SIG-M5 treated with dmso at 0.1 percent for 504 hours (cell line): Measurements from ENCODE around the gene FUZ.

ENCODE experiments used
- DNase-seq: peaks from one replicate; lab custom pipeline; 2025; ENCODE audit not compliant: unreplicated experiment; lab: John Stamatoyannopoulos, UW

Gene FUZ

GRCh38 chr19:49807904-49808675 is 5.0 kb downstream of the FUZ start:
- DNase-seq = no peak

GRCh38 chr19:49807058-49807903 is 5.8 kb downstream of the FUZ start:
- peak; percentile 61 for DNase-seq

DNA sequence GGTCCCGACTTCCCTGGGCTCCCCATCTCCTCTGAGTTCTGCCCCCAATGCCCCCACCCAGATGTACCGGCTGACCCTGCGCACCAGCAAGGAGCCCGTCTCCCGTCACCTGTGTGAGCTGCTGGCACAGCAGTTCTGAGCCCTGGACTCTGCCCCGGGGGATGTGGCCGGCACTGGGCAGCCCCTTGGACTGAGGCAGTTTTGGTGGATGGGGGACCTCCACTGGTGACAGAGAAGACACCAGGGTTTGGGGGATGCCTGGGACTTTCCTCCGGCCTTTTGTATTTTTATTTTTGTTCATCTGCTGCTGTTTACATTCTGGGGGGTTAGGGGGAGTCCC is 6.5 kb downstream of the FUZ start:
- no peak for DNase-seq

DNA sequence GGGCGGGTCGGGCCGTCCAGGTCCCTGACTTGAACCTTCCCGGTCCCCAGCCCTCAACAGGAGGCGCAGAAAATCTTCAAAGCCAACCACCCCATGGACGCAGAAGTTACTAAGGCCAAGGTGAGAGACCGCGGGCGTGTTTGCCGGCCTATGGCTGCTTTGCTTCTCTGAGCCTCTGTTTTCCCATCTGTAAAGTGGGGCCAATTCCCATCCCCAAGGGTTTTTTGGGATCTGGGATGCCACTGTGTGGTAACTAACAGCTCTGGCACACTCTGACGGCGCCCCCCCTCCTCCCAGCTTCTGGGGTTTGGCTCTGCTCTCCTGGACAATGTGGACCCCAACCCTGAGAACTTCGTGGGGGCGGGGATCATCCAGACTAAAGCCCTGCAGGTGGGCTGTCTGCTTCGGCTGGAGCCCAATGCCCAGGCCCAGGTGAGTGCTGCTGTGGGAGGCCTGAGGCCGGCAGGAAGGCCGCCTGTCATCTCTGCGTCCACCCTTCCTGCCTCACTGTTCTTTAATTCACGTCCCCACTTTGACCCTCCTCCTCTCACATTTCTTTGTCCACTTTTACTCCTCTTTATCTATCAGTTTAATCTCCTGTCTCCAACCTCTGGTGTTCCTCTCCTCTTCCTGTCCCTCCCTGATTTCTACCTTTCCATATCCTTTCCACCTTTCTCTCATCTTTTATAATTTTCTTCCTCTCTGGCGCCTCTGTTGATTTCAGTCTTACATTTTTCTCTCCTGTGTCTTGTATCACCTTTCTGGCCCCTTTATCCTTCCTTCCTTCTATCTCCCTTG is 7.1 kb downstream of the FUZ start:
- no peak for DNase-seq

DNA sequence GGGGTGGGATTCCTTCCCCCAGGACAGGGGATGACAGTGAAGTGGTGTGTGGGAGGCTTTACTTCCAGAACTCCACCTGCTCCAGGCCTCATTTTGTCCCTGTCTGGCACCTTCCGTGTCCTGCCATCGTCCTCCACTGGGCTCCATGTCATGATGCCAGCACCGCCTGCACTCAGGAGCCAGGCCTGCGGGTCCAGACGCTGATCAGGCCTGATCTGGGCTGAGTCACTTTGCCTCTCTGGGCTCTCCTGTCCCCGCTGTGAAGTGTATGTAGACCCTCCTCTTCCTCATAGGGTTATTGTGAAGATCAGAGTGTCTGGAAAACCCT is 9.6 kb downstream of the FUZ start:
- DNase-seq = no peak

- no peak for DNase-seq
These were observed 10.1 kb downstream of the FUZ start for GRCh38 chr19:49802836-49803528.

DNA sequence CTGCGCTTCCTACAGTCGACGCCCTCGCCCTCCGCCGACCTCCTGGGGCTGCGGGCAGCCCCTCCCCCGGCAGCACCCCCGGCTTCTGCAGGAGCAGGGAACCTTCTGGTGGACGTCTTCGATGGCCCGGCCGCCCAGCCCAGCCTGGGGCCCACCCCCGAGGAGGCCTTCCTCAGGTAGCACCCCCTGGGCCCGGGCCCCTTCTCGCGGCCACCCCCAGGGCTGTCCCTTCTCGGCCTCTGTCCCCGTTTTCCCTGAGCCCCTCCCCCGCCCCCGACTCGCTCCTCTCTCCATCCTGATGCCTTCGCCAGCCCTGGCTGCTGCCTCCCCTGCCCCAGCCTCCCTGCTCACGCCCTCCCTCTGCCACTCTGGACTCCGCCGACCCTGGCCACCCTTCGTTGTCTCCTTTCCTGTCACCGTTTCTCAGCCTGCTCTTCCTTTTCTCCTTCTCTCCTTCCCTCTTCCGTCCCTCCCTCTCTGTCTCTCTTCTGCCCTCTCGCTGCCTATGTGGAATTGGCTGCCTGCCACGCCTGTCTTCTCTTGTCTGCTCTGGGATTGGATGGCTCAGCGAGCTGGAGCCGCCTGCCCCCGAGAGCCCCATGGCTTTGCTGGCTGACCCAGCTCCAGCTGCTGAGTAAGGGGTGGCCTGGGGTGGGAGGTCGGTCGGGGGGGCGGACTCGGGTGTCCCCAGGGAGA is 11.0 kb downstream of the FUZ start:
- DNase-seq = peak; percentile 15

- no peak for DNase-seq
These were observed 11.6 kb downstream of the FUZ start for GRCh38 chr19:49801401-49801888.

GRCh38 chr19:49800771-49801170 is 12.3 kb downstream of the FUZ start:
- no peak for DNase-seq

DNA sequence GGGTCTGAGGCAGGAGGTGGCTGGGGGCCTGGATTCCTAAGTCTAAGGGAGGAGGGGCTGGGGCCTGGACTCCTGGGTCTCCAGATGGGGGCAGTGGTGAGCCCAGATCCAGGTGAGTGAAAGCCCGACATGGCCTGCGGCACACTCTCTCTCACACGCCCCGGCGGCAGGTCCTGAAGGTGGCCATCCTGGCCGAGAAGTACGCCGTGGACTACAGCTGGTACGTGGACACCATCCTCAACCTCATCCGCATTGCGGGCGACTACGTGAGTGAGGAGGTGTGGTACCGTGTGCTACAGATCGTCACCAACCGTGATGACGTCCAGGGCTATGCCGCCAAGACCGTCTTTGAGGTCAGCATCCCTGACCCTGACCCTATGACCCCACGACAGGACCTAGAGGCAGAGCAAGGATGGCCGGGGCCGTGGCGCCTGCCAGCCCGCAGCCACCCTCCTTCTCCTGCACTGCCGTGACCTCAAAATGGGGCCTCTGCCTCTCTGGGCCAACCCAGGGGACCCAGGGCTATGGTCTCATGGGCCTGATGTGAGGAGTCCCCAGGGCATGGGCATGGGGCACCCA is 13.2 kb downstream of the FUZ start:
- DNase-seq = no peak

GRCh38 chr19:49799271-49799797 is 13.8 kb downstream of the FUZ start:
- no peak for DNase-seq

GRCh38 chr19:49798574-49798973 is 14.5 kb downstream of the FUZ start:
- no peak for DNase-seq

DNA sequence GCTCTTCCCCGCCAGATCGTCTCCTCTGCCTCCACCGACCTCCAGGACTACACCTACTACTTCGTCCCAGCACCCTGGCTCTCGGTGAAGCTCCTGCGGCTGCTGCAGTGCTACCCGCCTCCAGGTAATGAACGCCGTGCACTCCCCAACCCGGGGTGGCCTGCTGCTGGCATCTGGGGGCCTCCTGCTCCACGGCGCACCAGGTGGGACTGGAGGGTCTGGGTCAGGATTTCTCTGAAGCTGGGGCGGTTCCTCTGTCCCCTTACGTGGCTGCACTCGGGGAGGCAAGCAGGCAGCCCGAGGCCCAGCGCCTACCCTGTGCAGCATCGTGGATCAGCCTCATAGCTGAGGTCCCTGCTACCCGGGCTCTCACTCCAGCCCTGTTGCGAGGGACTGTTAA is 17.5 kb downstream of the FUZ start:
- no peak for DNase-seq

DNA sequence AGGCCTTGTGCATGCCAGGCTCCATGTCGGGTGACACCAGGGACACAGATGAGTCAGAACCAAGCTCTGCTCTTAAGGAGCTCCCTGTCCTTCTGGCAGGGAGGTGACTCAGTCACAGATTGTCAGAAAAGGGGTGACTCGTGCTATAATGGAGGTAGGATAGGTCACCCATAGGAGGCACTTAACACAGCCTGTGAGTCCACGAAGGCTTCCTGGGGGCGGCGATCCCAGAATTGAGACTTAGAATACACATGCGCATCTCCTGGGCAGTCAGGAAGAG is 19.6 kb downstream of the FUZ start:
- no peak for DNase-seq

- no peak for DNase-seq
These were observed 20.1 kb downstream of the FUZ start for GRCh38 chr19:49792829-49793560.

GRCh38 chr19:49791776-49792445 is 21.2 kb downstream of the FUZ start:
- DNase-seq = no peak

- no peak for DNase-seq
These were observed 22.2 kb downstream of the FUZ start for GRCh38 chr19:49790866-49791265.

DNA sequence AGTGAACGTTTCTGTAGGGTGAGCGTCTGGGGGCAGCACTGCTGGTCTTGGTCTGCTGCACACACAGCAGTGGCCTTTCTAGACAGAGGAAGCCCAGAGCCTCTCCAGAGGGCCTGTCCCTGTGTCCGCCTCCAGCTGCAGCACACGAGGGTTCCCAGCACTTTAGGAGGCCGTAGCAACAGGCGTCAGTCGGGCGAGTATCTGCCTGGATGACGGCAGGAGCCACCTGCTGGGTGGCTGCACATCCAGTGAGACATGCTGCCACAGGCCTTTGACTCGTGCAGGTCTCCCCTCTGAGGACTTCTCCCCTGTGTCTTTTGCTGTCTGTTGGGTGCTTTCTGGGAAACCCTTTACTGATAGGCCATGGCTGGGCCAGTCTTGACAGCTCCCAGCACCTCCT is 24.2 kb downstream of the FUZ start:
- DNase-seq = no peak

DNA sequence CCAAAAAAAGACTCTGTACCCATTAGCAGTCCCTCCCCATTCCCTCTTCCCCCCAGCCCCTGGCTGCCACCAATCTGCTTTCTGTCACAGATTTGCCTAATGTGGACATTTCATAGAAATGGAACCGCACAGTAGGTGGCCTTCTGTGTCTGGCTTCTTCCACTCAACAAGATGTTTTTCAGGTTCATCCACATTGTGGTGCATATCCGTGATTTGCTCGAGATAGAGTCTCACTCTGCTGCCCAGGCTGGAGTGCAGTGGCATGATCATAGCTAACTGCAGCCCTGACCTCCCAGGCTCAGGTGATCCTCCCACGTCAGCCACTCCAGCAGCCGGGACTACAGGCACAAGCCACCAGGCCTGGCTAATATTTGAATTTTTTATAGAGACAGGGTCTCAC is 25.3 kb downstream of the FUZ start:
- DNase-seq = no peak
